ENCODE results near the gene TSPAN18.

GRCh38 chr11:44857490-44858090 is 130.8 kb downstream of the TSPAN18 start:
- no peak for TF ChIP-seq CTCF (IDR thresholded peaks at IDR 0.05)
- TF ChIP-seq POLR2AphosphoS5 (IDR thresholded peaks at IDR 0.05; ENCODE audit: insufficient read depth in 1 of 2, low read depth in 1 of 2), result no peak
- TF ChIP-seq POLR2A (IDR thresholded peaks at IDR 0.05), result no peak

Measured in vagina (tissue), 2 donors.